ENCODE data around the gene EFNA4.

The EFNA4 gene

GRCh38 chr1:155075535-155075934 lies 12.0 kb downstream of the EFNA4 start:
- DNase-seq, result no peak

GRCh38 chr1:155076371-155076770 lies 12.8 kb downstream of the EFNA4 start:
- DNase-seq, result no peak

DNA sequence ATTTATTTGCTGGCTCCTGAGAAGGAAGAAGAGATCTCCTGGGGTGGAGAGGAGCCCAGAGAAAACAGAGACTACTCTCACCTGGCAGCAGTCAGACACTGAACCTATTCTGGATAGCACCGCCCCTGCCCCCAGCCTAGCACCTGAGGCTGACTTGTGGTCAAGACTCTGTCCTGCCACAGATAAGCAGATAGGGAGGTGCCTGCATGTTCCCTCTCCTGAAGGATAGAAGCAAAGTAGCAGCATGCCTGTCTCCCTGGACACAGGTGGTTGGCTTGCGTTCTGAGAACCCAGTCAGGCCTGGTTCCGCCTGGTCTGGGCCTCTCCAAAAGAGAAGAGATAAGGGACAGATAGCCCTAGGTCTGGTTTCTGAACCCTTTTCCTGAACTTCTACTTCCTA lies 13.8 kb downstream of the EFNA4 start:
- DNase-seq, result no peak

GRCh38 chr1:155077758-155078445 lies 14.4 kb downstream of the EFNA4 start:
- no peak for DNase-seq

DNA sequence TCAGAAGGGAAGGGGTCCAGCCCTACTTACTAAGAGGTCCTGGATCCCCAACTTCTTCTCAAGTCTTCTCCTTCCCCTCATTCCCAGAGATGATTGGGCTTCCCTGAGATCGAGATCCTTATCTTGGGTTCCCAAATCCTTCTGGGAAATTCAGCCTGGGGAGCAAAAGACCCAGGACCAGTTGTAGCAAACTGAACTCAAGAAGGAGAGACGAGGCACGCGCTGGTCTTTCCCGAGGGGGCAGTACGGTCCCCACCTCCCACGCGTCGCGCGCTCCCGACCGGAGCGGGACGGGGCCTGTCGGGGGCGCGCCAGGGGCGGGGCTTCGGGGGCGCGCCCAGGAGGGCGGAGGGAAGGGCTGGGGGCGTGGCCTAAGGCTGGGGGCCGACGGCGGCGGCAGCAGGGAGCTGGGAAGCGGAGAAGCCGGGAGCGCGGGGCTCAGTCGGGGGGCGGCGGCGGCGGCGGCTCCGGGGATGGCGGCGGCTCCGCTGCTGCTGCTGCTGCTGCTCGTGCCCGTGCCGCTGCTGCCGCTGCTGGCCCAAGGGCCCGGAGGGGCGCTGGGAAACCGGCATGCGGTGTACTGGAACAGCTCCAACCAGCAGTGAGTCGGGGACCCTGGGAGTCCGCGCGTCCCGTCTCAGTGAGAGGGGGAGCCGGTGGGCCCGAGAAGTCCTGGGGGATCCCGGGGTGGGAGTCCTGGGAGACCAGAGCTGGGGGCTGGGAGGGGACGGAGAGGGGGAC lies 15.1 kb downstream of the EFNA4 start, which contains the start of gene EFNA3:
Gene EFNA3, plus strand, starts transcription at position 369 of the 741 bp plus-strand sequence. Its CDS starts 105 bp downstream, at position 474.
- peak; percentile 73 to 91 (median 81) for DNase-seq

- no peak for DNase-seq
Measured at GRCh38 chr1:155079210-155079486, 15.6 kb downstream of the EFNA4 start.

DNA sequence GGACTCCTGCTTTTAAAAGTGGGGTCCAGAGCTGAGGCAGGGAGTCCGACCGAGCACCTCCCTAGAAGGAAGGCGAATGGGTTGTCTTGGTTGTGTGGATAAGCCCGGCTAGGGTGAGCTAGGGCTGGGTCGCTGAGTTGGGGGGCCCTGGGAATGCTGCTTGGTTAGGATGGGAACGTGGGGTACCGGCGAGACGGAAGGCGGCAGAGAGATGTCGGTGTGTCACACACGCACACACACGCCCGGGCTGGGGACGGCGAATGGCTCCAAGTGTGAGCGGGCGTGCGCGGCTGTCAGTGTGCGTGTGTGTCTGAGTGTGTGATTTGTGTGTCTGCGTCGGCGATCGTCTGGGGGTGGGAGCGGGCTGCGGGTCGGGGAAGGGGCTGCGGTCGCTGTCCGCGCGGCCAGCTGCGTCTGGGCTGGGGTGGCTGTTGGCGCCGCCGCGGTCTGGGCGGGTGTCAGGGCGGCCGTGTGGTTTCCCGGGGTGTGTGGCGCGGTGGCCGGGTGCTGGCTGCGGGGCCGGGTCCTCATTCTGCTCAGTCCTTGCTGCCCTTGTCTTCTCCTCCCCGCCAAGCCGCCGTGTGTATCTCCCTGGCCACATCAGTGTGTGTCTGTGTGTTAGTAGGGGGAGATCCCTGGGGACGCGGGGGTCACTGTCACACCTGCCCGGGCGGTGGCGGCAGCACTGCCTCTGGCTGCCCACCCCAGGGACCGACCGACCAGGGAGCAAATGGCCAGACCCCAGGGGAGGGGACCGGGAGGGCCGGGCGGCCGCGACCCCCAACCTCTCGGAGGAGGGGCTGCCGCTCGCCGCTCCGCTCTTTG lies 16.2 kb downstream of the EFNA4 start:
- DNase-seq, result peak in 2 of 4 experiments; percentile 24 to 45

DNA sequence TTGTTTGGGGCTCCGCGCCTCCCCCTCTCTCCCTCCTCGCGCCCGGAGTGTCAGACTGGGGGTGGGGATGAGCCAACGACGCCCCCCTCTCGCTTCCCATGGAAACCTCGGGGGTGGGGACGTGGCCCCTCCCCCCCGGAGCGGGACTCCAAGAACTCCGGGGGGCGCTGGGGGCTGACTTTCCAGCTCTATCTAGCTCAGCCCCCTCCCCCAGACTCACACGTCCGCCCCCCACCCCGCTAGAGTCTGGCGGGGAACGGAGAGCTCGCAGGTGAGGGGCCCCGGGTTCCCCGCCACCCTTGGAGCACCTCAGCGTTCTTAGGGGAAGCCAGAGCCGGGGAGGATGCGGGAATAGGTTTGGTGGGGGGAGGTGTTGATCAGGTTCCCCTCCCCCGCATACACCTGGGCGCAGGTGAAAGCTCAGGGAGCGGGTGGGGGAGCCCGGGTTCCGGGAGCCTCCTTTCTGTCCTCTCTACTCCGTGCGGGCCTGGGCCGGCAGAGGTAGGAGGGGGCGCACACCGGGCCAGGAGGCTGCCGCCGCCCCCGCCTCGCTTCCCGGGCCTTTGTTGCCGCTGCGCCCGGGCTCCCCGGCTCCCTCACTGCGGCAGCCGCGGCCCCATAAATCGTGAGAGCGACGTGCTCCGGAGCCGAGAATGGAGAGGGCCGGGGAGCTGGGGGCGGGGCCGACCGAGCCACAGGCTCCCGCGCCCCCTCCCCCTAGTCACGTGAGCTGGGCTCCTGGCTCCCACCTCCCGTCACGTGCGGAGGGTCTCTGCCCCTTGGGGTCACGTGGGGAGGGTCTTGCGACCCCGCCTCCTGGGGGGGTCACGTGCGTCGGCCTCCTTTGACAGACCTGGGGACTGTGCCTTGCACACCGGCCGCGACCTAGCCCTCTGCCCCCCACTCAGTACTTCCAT lies 17.0 kb downstream of the EFNA4 start:
- peak in 2 of 4 experiments; percentile 24 to 36 for DNase-seq

- DNase-seq, result peak in 2 of 4 experiments; percentile 62 to 65
Measured at GRCh38 chr1:155081472-155082300, 18.1 kb downstream of the EFNA4 start.

GRCh38 chr1:155082301-155083051 lies 18.9 kb downstream of the EFNA4 start:
- peak in 2 of 4 experiments; percentile 25 to 39 for DNase-seq

DNA sequence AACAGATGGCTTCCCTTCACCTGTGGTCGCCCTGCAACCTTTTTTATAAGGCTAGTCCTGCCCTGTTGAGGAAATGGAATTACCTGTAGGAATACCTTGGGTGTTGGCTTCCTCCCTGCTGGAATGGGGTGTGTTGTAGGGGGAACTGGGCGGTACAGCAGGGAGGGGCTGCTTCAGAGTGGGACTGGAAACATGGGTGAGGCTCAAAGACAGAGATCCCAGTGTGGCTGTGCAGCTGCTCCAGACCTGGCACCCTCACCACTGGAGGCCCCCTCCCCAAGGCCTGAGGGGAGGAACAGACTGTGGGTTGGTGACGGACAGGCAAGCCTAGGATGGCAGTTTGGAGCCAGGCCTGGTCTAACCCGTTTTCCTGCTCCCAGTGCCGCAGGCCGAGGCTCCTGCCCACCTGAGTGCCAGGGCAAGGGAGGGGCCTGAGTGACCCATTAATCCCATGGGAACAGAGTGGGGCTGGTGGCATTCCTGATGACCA lies 19.6 kb downstream of the EFNA4 start:
- no peak for DNase-seq

GRCh38 chr1:155083865-155084721 lies 20.6 kb downstream of the EFNA4 start:
- peak; percentile 37 to 68 (median 56) for DNase-seq

DNA sequence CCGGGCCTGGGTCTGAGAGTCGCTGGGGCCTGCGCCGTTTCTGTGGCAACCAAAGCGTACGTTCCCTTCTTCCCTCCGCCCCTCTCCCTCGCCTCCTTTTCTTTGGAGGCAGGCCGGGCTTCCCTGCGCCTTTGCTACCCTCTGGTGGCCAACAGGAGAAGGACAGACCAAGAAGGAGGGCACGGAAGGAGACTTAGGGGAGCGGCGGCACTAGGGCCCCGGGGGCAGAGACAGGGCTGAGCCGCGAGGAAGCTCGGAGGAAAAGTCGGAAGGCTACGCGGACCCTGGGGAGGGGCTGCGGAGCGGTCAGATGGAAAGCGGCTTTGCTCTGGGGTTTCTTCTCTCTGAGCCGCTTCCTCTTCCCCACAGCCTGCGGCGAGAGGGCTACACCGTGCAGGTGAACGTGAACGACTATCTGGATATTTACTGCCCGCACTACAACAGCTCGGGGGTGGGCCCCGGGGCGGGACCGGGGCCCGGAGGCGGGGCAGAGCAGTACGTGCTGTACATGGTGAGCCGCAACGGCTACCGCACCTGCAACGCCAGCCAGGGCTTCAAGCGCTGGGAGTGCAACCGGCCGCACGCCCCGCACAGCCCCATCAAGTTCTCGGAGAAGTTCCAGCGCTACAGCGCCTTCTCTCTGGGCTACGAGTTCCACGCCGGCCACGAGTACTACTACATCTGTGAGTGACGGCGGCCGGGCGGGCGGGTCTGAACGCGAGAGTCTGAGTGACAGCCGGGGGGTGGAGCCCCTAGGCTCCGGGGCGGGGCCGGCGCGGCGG lies 21.4 kb downstream of the EFNA4 start:
- DNase-seq, result peak; percentile 92 to 97 (median 96)

- peak; percentile 47 to 76 (median 67) for DNase-seq
Measured at GRCh38 chr1:155085504-155086127, 22.1 kb downstream of the EFNA4 start.

DNA sequence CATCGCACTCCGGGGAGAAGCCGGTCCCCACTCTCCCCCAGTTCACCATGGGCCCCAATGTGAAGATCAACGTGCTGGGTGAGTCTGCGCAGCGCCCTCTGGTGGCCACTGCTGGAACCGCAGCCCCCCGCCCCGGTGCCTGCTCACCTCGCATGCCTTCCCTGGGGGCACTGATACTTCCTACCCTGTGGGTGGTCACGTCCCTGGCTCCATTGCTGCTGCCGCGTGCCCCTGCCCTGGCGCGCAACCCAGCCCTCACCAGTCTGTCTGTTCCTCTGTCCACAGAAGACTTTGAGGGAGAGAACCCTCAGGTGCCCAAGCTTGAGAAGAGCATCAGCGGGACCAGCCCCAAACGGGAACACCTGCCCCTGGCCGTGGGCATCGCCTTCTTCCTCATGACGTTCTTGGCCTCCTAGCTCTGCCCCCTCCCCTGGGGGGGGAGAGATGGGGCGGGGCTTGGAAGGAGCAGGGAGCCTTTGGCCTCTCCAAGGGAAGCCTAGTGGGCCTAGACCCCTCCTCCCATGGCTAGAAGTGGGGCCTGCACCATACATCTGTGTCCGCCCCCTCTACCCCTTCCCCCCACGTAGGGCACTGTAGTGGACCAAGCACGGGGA lies 22.7 kb downstream of the EFNA4 start:
- DNase-seq, result peak; percentile 63 to 79 (median 71)

GRCh38 chr1:155086856-155087535 lies 23.5 kb downstream of the EFNA4 start:
- DNase-seq, result no peak

All from suppressor macrophage (primary cell).